Measurements from ENCODE around the gene PRM3. TPM values are rescaled to one million over a fixed set of nuclear protein-coding genes. Genes with fewer than 3 reads are reported as not detected.

The PRM3 gene
- total and polyA plus RNA-seq, 2 of the 8 experiments (the other 6 are each of a cell fraction or from before 2014, with no cell fraction given): not detected

DNA sequence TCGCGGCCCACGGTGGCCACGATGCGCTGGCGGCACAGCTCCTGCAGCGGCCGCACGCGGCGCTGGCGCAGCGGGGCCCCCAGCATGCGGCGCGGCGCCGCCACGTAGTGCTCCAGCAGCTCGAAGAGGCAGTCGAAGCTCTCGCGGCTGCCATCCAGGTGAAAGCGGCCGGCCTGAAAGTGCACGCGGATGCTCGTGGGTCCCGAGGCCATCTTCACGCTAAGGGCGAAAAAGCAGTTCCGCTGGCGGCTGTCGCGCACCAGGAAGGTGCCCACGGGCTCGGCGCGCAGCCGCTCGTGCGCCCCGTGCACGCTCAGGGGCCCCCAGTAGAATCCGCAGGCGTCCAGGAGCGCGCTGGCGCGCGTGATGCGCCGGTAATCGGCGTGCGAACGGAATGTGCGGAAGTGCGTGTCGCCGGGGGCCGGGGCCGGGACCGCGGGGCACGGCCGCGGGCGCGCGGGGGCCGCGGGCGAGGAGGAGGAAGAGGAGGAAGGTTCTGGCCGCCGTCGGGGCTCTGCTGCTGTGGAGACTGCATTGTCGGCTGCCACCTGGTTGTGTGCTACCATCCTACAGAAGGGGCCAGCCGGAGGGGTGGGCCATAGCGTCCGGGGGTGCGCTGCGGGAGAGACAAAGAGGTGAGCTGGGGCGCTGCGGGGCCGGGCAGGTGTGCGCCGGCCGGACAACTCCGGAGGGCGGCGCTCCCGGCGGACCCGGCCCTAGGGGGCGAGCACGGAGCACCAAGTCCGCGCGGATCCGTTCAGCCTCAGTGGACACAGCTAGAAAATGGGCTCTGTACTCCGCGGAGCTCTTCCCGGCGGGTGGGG is 18.3 kb downstream of the PRM3 start:
- H3K23ac ChIP-seq (ENCODE audit: insufficient read length): no peak overlapping the region
- H2BK20ac ChIP-seq (ENCODE audit: low read length): no peak overlapping the region
- H3K36me3 ChIP-seq (ENCODE audit: control insufficient read depth in 2 of 4, insufficient read depth in 4 of 4, low read length in 3 of 4): peaks cover 0 to 8% (median 5%) of the 10 kb centered on the region in 4 experiments; a peak in 5 of 8 replicates
- peak overlapping the region; percentile 31 for H4K5ac ChIP-seq (ENCODE audit: insufficient read length, low read depth, low read length)
- H3K14ac ChIP-seq (ENCODE audit: insufficient read length): no peak overlapping the region
- H3K27me3 ChIP-seq (replicated peaks in 1 of 4; ENCODE audit: control insufficient read depth in 3 of 4, extremely low read depth in 1 of 4, insufficient read depth in 3 of 4, low read length in 3 of 4): no peaks in the 10 kb centered on the region; a peak in 1 of 7 replicates
- peaks cover 0 to 19% (median 8%) of the 10 kb centered on the region in 4 experiments; a peak in 5 of 7 replicates for H3K4me1 ChIP-seq (replicated peaks in 1 of 4; ENCODE audit: control insufficient read depth in 3 of 4, insufficient read depth in 4 of 4, low read length in 3 of 4)
- CTCF ChIA-PET (ENCODE audit: partially characterized antibody): interaction anchor here (0.6 to 6.8 kb wide), 43 partner anchors 13 to 348 kb away, joined by 3 to 79 read pairs (median 4); partner anchors contain the start of genes PRM3 and TNP2
- no peak overlapping the region for H4K91ac ChIP-seq (replicated peaks; ENCODE audit: insufficient read length, low read length)
- peaks cover 0 to 28% of the 10 kb centered on the region in 2 experiments; a peak in 2 of 4 replicates for H3K79me2 ChIP-seq (ENCODE audit: control insufficient read depth in 1 of 2, insufficient read depth in 2 of 2, low read length in 2 of 2)
- no peaks in the 10 kb centered on the region for H3K9me3 ChIP-seq (ENCODE audit: insufficient read depth in 2 of 2, low read depth in 1 of 2, low read length in 1 of 2)
- H3K79me1 ChIP-seq (ENCODE audit: low read depth, low read length): peaks cover 4% of the 10 kb centered on the region; the same call in 1 of the 2 replicates
- H3K4me2 ChIP-seq (ENCODE audit: insufficient read depth in 1 of 2, low read depth in 2 of 2, low read length in 2 of 2): peak overlapping the region; percentile 82 to 86
- peaks cover 15% of the 10 kb centered on the region for H3K23me2 ChIP-seq (ENCODE audit: low read depth, low read length)
- no peak for DNase-seq (ENCODE audit: low read depth in 1 of 2, low spot score in 2 of 2)
- no peak overlapping the region for H2AK5ac ChIP-seq (ENCODE audit: low read depth, low read length)
- H3K27ac ChIP-seq (ENCODE audit: low read depth, low read length): no peak overlapping the region
- H3K4ac ChIP-seq (replicated peaks; ENCODE audit: insufficient read length, low read depth, low read length): no peak overlapping the region
- H2AFZ ChIP-seq (ENCODE audit: low read length): no peak overlapping the region
- no peak for FAIRE-seq
- H2BK120ac ChIP-seq (replicated peaks; ENCODE audit: low read depth, low read length): no peak overlapping the region
- peak overlapping the region; percentile 48; the same call in 1 of the 2 replicates for H3K18ac ChIP-seq (ENCODE audit: extremely low read depth, low read length)
- peak overlapping the region; percentile 92 for H4K8ac ChIP-seq (ENCODE audit: extremely low read depth, insufficient read depth, low read length)
- peak overlapping the region; percentile 23 to 83 (median 46); a peak in 6 of 7 replicates for H3K9ac ChIP-seq (replicated peaks in 1 of 4; ENCODE audit: extremely low read depth in 1 of 4, low read depth in 3 of 4, low read length in 3 of 4)
- no peak overlapping the region for H2BK15ac ChIP-seq (ENCODE audit: low read length)
- H4K20me1 ChIP-seq (replicated peaks in 1 of 2; ENCODE audit: control insufficient read depth in 1 of 2, insufficient read depth in 2 of 2, low read length in 2 of 2): peaks cover 11 to 22% of the 10 kb centered on the region in 2 experiments
- POLR2A ChIA-PET (ENCODE audit: partially characterized antibody): interaction anchor here (0.7 to 4.6 kb wide), 62 partner anchors 9 to 309 kb away, joined by 3 to 32 read pairs (median 4); partner anchors contain the start of gene TNP2
- peak overlapping the region; percentile 59 to 97 (median 74) for H3K4me3 ChIP-seq (ENCODE audit: extremely low read depth in 1 of 4, insufficient read depth in 2 of 4, low read depth in 3 of 4, low read length in 4 of 4)
- H3K56ac ChIP-seq (replicated peaks; ENCODE audit: insufficient read length, low read depth, low read length): peak overlapping the region; percentile 39
- WGBS, 2 experiments (ENCODE audit: extremely low coverage in 1 of 2, insufficient coverage in 1 of 2, insufficient read length in 1 of 2, insufficient replicate concordance in 2 of 2, low coverage in 1 of 2, low lambda C conversion rate in 2 of 2, missing lambda C conversion rate in 1 of 2): 2% methylated on average over 85 of the region's 105 CpGs; no CpG with 5 or more reads in 1 of the 2 experiments
- H2BK12ac ChIP-seq (ENCODE audit: low read depth, low read length): no peak overlapping the region
- 0 out of 2 replicates have a peak overlapping the region, but pooled peaks have one; percentile 16 for H2BK5ac ChIP-seq (ENCODE audit: low read depth, low read length)
- TF ChIP-seq, protein P1, sequence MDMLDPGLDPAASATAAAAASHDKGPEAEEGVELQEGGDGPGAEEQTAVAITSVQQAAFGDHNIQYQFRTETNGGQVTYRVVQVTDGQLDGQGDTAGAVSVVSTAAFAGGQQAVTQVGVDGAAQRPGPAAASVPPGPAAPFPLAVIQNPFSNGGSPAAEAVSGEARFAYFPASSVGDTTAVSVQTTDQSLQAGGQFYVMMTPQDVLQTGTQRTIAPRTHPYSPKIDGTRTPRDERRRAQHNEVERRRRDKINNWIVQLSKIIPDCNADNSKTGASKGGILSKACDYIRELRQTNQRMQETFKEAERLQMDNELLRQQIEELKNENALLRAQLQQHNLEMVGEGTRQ (IDR thresholded peaks at IDR 0.05; ENCODE audit: low read length): no peak
- no peak for TF ChIP-seq CTBP2 (IDR thresholded peaks at IDR 0.05; ENCODE audit: borderline replicate concordance, insufficient read depth, insufficient read length, low read length)
- TF ChIP-seq, protein P2, sequence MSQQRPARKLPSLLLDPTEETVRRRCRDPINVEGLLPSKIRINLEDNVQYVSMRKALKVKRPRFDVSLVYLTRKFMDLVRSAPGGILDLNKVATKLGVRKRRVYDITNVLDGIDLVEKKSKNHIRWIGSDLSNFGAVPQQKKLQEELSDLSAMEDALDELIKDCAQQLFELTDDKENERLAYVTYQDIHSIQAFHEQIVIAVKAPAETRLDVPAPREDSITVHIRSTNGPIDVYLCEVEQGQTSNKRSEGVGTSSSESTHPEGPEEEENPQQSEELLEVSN (IDR thresholded peaks at IDR 0.05): 0 out of 2 replicates have a peak, but pooled peaks have one; percentile 22
- TF ChIP-seq KDM4A (IDR thresholded peaks at IDR 0.05; ENCODE audit: low read depth, low read length, severe bottlenecking): peak; percentile 59
- no peak for TF ChIP-seq ZNF274 (IDR thresholded peaks at IDR 0.05; ENCODE audit: borderline replicate concordance, extremely low read depth, low read length)
- TF ChIP-seq CBX8 (IDR thresholded peaks at IDR 0.05; ENCODE audit: borderline replicate concordance, low read depth, low read length): no peak
- TF ChIP-seq BACH1 (IDR thresholded peaks at IDR 0.05; ENCODE audit: low read length): no peak
- no peak for TF ChIP-seq SUZ12 (IDR thresholded peaks at IDR 0.05; ENCODE audit: low read length)
